Activated CD8-positive, alpha-beta memory T cell treated with anti-CD3 and anti-CD28 coated beads, Interleukin-2, amount 50 U/mL, for 1 hour (primary cell): ENCODE data around the gene PLXNA2.

Experiments used
- DNase-seq: peaks from one replicate; pipeline ENCODE4 v3.0.0-alpha.2; 2020; ENCODE audit errors: extremely low read depth

PLXNA2 gene

DNA sequence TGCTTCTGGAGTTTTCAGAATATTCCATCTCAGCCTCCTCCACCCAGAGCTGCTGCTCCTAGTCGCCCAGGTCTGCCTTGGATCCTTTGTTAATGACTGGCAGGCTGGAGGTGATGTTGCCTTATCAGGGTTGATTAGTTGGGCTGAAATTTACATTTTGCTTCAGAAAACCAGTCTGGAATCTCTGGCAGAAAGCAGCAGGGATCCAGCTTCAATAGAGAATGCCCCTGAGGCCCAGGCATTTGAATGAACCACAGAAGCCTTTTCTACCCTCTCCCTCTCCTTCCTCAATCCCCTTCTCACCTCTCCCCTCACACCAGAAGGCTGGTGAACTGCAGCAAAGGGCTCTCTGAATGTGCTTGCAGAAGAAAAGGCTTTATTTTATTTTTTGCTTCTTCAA is 83.2 kb downstream of the PLXNA2 start:
- no peak for DNase-seq

DNA sequence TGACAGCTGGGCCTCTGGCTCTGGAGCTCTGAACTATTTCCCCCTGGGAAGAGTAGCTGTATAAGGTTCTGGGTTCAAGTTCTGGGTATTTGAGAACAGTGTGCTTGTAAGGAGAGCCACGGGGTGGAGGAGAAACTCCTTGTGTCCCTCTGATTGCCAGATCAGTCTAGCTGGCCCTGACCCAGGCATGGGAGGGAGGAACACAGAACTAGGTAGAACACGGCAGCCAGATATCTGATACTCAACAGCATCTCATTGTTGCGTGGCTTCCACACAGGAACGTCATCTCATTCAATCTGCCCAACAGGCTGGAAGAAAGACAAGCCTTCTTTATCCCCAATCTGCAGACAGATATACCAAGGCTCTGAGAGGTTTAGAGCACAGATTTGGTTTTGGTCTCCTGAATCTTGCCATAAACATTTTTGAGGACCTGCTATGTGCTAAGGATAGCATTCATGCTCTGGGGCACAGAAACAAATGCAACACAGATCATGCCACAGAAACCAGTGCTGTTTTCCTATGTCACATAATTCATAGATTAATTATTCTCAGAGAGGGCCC is 83.8 kb downstream of the PLXNA2 start:
- no peak for DNase-seq

DNA sequence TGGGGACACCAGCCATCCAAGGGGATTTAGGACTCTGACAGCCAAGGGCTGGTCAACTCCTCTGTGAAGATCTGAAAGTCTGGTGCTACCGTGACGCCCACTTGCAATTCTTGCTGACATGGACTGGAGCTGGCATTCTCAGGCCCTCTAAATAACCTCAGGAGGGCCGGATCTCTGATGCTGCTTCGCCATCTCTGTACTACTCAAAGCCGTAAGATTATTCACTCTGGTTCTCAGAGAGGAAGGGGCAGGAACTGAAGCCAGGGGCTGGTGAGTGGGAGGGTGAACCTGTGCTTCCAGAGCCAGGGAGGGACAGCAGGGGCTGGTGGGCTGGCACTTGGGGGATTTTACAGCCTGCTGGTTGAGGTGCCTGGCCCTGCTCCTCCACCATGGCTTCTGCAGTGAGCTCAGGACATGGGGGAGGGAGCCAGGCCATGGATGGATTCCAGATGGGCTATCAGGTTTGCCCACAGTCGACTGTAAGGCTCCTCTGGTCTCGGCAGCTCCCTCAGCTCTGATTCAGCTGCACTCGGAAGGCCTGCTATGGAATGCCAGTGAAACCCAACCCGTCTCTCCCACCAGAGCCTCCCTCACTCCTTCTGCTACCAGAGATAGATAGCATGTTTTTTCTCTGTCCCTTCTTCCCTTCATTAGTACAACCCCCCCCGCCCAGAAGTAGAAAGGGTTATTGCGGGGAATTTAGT is 84.5 kb downstream of the PLXNA2 start:
- DNase-seq: no peak

DNA sequence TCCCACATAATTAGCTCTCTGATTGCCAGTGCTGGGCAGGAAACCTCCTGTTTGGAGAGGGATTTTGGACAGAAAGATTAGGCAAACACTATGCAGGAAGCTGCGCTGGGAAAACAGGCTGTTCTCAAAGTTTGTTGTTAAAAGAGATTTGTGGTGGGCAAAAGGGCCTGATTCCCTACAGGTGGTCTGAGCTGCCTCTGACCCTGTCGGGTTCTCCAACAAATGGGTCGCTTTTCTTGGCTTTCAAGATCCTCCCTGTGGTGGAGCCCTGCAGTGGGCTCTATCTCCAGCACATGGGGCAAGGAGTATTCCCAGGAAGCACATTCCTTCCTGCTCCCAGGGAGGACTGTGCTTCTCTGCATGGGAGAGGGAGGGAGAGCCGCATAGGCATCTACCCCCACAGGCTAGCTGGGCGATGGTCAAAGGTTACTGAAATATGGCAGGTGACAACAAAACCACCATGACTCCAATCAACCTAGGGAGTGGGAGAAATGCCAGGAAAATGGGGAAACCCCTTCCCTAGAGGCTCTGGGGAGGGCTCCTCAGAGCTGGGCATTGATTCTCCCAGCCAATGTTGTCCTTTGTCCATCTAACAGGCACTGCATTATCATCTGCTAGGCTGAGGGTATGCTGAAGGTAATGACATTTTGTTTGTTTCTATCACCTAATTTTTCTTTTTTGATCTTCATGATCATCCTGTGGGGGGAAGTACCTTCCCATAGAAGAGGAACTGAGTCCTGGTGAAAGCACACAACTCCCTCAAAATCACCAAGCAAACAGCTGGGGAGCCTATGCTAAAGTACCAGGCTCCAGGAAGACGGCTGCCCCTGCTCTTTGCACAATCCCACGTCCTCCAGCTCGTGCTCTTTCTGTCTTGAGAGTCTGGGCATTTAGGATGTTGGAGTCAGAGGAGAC is 85.3 kb downstream of the PLXNA2 start:
- DNase-seq: no peak

DNA sequence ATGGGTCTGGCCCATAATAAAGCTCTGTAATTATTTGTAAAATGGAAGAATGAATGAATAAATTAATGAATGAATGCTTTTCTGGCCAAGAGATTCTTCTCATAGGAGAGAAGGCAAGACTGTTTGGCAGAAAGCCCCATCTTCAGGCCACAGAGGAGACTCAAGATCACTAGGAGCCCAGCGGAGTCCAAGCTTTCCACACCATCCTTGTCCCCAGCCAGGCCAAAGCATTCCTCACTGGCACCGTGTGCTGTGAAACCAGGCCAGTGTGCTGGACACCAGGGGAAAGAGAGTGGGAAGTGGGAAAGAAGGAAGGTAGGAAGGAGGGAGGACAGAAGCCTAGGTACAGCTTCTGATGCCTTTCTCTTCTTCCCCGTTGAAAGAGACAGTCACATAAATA is 86.4 kb downstream of the PLXNA2 start:
- no peak for DNase-seq

- no peak for DNase-seq
Observed at GRCh38 chr1:208156741-208157140, 87.4 kb downstream of the PLXNA2 start.

- DNase-seq: no peak
Observed at GRCh38 chr1:208156310-208156709, 87.9 kb downstream of the PLXNA2 start.

- no peak for DNase-seq
Observed at GRCh38 chr1:208154679-208155642, 89.2 kb downstream of the PLXNA2 start.

GRCh38 chr1:208154040-208154439 is 90.1 kb downstream of the PLXNA2 start:
- no peak for DNase-seq

- no peak for DNase-seq
Observed at GRCh38 chr1:208153386-208153785, 90.8 kb downstream of the PLXNA2 start.

DNA sequence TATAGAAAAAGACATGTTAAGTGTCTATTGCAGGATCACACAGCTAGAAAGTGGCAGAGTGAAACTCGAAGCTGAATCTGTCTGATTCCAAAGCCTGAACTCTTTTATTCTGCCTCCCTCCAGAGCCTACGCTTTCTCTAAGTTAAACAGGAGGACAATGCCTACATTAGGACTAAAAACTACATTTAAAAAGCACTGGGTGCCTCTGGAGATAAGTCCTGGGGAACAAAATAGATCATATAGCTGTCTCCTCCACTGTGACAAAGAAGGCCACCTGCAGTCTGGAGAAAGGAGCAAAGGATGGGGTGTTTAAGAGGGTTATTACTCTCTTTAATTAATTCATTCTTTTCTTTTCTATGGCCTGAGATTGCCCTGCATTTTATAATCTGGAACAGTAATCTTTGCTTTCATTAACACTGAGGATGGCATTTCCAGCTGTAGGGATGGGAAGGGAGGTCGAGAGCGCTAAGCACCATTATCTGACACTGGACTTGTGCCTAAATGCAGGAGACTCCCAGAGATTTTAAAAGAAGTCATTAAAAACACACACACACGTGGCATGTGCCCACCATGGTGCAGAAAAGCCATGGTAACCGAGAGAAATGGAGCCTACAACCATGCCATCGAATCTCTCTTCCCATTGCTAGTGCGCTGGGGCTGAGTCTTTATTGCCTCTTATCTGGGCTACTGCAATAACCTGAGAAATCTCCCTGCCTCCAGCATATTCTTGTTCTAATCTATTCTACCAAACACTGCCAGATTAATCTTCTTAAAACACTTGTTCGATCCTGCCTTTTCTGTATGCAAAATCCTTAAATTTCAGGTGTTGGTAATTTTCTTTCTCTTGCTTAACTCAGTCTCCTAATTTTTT is 92.2 kb downstream of the PLXNA2 start:
- DNase-seq: no peak

GRCh38 chr1:208150833-208151458 is 93.2 kb downstream of the PLXNA2 start:
- no peak for DNase-seq

DNA sequence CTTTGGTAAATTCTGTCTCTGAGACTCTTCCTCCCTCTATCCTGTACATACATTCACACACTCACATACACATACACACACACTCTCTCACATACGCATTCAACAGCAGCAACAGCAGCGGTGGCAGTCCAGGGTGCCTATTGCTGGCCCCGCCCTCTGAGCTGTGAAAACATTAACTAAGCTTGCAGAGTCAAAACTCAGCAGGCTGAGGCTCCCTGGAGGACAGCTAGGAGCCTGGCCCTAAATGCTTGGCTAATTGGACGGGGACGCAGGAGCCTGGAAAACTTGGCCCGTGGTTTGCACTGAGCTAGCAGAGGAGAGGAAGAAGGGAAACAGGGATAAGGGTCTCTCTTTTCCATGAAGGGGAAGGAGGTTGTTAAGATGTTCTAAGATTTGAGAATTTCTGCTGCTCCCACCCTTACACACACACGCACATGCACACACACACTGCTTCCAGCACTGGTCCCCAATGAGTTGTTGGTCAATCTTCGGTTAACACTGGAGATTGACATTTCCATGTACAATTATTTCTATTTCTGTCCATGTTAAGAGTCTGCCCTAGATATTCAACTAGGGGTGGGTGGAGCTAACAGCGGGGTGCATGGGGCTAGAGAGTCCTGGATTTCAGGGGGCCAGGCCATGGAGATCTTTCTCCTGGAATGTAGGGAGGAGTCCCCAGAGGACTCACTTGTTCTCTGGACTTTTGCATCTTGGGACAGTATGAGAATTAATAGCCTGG is 94.2 kb downstream of the PLXNA2 start:
- no peak for DNase-seq

GRCh38 chr1:208149213-208149612 is 95.0 kb downstream of the PLXNA2 start:
- no peak for DNase-seq

DNA sequence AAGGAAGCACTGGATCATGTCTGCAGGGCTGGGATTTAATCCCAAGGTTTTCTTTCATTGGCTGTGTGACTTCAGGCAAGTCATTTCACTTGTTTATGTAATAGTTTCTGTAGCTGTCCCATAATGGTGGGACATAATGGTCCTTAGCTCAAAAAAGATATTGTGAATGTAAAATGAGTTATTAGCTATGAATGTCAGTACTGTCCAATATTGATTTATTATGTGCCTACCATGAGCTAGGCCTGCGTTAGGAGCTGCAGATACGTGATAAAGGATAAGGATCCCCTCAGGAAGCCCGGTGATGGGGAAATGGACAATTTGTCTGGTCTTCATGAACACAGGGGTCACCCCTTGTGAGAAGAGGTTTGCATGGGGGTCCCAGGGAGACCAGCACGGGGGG is 95.8 kb downstream of the PLXNA2 start:
- no peak for DNase-seq

DNA sequence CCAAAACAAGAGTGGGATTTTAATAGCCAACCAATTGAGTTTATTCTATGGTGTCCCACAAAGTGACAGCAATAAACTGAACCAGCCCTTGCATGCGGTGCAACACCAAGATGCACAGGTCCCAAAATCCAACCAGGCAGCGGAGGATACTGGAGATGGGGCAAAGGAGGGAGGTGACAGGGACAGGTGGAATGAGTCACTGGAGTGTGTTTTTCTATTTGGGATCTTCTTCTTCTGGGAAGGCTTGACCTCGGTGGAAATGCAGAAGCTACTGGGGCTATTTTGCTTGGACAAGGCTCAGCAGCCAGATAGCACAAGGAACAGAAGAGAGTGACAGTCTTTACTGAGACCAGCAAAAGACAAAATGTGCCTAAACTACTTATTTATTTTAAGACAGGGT is 97.5 kb downstream of the PLXNA2 start:
- no peak for DNase-seq

DNA sequence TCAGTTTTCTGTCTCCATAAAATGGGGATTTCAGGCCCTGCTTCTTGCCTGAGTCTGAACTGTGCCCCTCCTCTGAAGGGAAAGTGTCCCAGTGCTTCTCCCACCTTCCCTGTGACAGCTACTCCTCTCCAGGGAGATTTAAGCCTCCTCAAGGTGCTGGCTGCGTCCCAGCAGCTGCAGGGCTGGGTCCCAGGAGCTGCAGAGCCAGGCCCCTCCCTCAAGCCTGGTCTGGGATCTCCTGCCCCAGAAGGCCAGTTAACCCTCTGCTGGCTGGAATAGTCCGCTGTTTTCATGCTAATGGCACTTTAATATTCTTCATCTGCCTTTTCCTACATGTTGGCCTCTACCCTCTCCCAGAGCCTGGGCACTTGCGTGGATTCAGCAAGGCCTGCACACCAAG is 99.0 kb downstream of the PLXNA2 start:
- no peak for DNase-seq

- DNase-seq: no peak
Observed at GRCh38 chr1:208142590-208143382, 101.4 kb downstream of the PLXNA2 start.
